Upper lobe of left lung (tissue), 6 donors: ENCODE results near the gene MARCHF3. TPM values are rescaled to one million over a fixed set of nuclear protein-coding genes. Genes with fewer than 3 reads are reported as not detected.
A peak's percentile ranks its signal among the peaks of the same experiment; 100 is the strongest.

Experiments used
- ATAC-seq, 2 donors: fragments of 200-7000 bp; cut with Tn5 transposase; one replicate each; pipeline ENCODE4 v1.9.1; 2022; ENCODE audit warnings: mild to moderate bottlenecking in 2 of 2, moderate library complexity in 2 of 2; ENCODE audit not compliant: low FRiP score in 2 of 2
- DNase-seq, 2 donors: peaks; one replicate each; pipeline ENCODE4 v3.0.0-alpha.2; 2019 to 2020
- H3K27ac ChIP-seq, 4 donors: fragments of 200-600 bp; sonication (generic); one replicate each; pipeline ENCODE4 v1.5.1; 2016 to 2019
- H3K27me3 ChIP-seq, 4 donors: fragments of 200-600 bp; sonication (generic); one replicate each; pipeline ENCODE4 v1.5.1; 2017 to 2019
- H3K36me3 ChIP-seq, 4 donors: fragments of 200-600 bp; sonication (generic); one replicate each; pipeline ENCODE4 v1.5.1; 2016 to 2019
- H3K4me1 ChIP-seq, 4 donors: fragments of 200-600 bp; sonication (generic); one replicate each; pipeline ENCODE4 v1.5.1; 2018 to 2019
- H3K4me3 ChIP-seq, 4 donors: fragments of 200-600 bp; sonication (generic); one replicate each; pipeline ENCODE4 v1.5.1; 2017 to 2019; ENCODE audit warnings: mild to moderate bottlenecking in 2 of 4, moderate library complexity in 1 of 4
- H3K9me3 ChIP-seq, 4 donors: fragments of 200-600 bp; sonication (generic); one replicate each; pipeline ENCODE4 v1.5.1; 2018 to 2019
- CTCF ChIP-seq, 6 experiments: fragments of 450-650 bp in 4 of 6; fragments of 200-600 bp in 2 of 6; sonication (generic) in 2 of 6; IDR thresholded peaks; one replicate each; pipeline ENCODE4 v1.5.1; 2016 to 2019; ENCODE audit warnings: antibody characterized with exemption in 6 of 6
- EP300 ChIP-seq, 4 donors: sonication (generic); formaldehyde crosslinking; IDR thresholded peaks; one replicate each; pipeline ENCODE4 v1.5.1; 2017; ENCODE audit warnings: antibody characterized with exemption in 4 of 4, control low read depth in 2 of 4
- POLR2A ChIP-seq, 4 donors: fragments of 450-650 bp; IDR thresholded peaks; one replicate each; pipeline ENCODE4 v1.5.1; 2016 to 2017; ENCODE audit warnings: antibody characterized with exemption in 4 of 4, mild to moderate bottlenecking in 2 of 4
- POLR2AphosphoS5 ChIP-seq, 2 donors: sonication (generic); formaldehyde crosslinking; IDR thresholded peaks; one replicate each; pipeline ENCODE4 v1.5.1; 2017; ENCODE audit warnings: antibody characterized with exemption in 2 of 2
- WGBS, 2 donors: methylation state at CpG; one replicate each; pipeline ENCODE4 v1.1.5; 2017 to 2018; 5-methylcytosine and 5-hydroxymethylcytosine counted together
- total RNA-seq, 6 donors: library from RNA; depleted of rRNA in 4 of 6; stranded (reverse); fragments of >200 nt in 4 of 6; gene quantifications; one replicate each; pipeline versions ENCODE4 v1.1.0 to v1.2.1, GENCODE V29; 2016 to 2021
- donor health status: DM: no; HTN: no; CAD: no; lungs with moderate emphysema.
- donor health status: DM: no; HTN: yes; CAD: no; lungs with severe emphysema.

The MARCHF3 gene
- total RNA-seq, 6 donors from 2014 or later: 2.1 to 16.2 (median 6.7) TPM

- ATAC-seq: no peak
- DNase-seq: no peak
These were observed 42.3 kb downstream of the MARCHF3 start for GRCh38 chr5:126988021-126988569.

GRCh38 chr5:126987271-126987899, 43.0 kb downstream of the MARCHF3 start:
- 79 to 82% methylated on average over 4 of the region's 4 CpGs for WGBS, 2 donors
- no peaks in the 10 kb centered on the region for H3K4me1 ChIP-seq
- ATAC-seq (no peak), DNase-seq (no peak)
- H3K27me3 ChIP-seq: no peaks in the 10 kb centered on the region
- H3K36me3 ChIP-seq: no peaks in the 10 kb centered on the region
- no peak overlapping the region for H3K4me3 ChIP-seq
- H3K27ac ChIP-seq: no peak overlapping the region
- TF ChIP-seq CTCF (IDR thresholded peaks at IDR 0.05) (no peak), POLR2A (IDR thresholded peaks at IDR 0.05) (no peak), EP300 (IDR thresholded peaks at IDR 0.05) (no peak), POLR2AphosphoS5 (IDR thresholded peaks at IDR 0.05) (no peak)
- H3K9me3 ChIP-seq: no peaks in the 10 kb centered on the region

More at GRCh38 chr5:126988021-126988569, 42.3 kb downstream of the MARCHF3 start:
- no peaks in the 10 kb centered on the region for H3K9me3 ChIP-seq
- TF ChIP-seq POLR2AphosphoS5 (IDR thresholded peaks at IDR 0.05): no peak
- no peak for TF ChIP-seq EP300 (IDR thresholded peaks at IDR 0.05)
- TF ChIP-seq CTCF (IDR thresholded peaks at IDR 0.05): no peak
- no peak for TF ChIP-seq POLR2A (IDR thresholded peaks at IDR 0.05)
- no peak overlapping the region for H3K4me3 ChIP-seq
- WGBS, 2 donors: 55 to 60% methylated on average over 3 of the region's 3 CpGs
- H3K4me1 ChIP-seq: no peaks in the 10 kb centered on the region
- H3K36me3 ChIP-seq: no peaks in the 10 kb centered on the region
- H3K27ac ChIP-seq: no peak overlapping the region
- no peaks in the 10 kb centered on the region for H3K27me3 ChIP-seq

GRCh38 chr5:126984632-126985031, 45.7 kb downstream of the MARCHF3 start:
- Histone ChIP-seq H3K9me3 (no peaks in the 10 kb centered on the region), H3K27ac (no peak overlapping the region), H3K4me3 (no peak overlapping the region), H3K4me1 (no peaks in the 10 kb centered on the region), H3K27me3 (no peaks in the 10 kb centered on the region), H3K36me3 (no peaks in the 10 kb centered on the region)
- TF ChIP-seq EP300 (IDR thresholded peaks at IDR 0.05) (no peak), POLR2A (IDR thresholded peaks at IDR 0.05) (no peak), POLR2AphosphoS5 (IDR thresholded peaks at IDR 0.05) (no peak), CTCF (IDR thresholded peaks at IDR 0.05) (no peak)
- 83 to 87% methylated on average over 2 of the region's 2 CpGs for WGBS, 2 donors
- no peak for DNase-seq
- ATAC-seq: peak in 1 of 2 donors; percentile 65

- TF ChIP-seq POLR2A (IDR thresholded peaks at IDR 0.05): no peak
- no peak for TF ChIP-seq EP300 (IDR thresholded peaks at IDR 0.05)
- no peak for TF ChIP-seq POLR2AphosphoS5 (IDR thresholded peaks at IDR 0.05)
- no peak for TF ChIP-seq CTCF (IDR thresholded peaks at IDR 0.05)
- Histone ChIP-seq H3K27ac (no peak overlapping the region), H3K27me3 (no peaks in the 10 kb centered on the region), H3K9me3 (no peaks in the 10 kb centered on the region), H3K4me3 (no peak overlapping the region), H3K36me3 (no peaks in the 10 kb centered on the region), H3K4me1 (no peaks in the 10 kb centered on the region)
- DNase-seq (no peak), ATAC-seq (no peak)
- 80 to 82% methylated on average over 2 of the region's 2 CpGs for WGBS, 2 donors
These were observed 46.5 kb downstream of the MARCHF3 start for GRCh38 chr5:126983874-126984266.
